Measurements from ENCODE around the gene IL17RC.

- no peak for TF ChIP-seq EZH2 (IDR thresholded peaks at IDR 0.05; ENCODE audit: borderline replicate concordance, low read depth, low read length, severe bottlenecking)
- TF ChIP-seq CTCF (IDR thresholded peaks at IDR 0.05; ENCODE audit: extremely low read depth in 1 of 2, insufficient read depth in 1 of 2, low read depth in 1 of 2, low read length in 2 of 2): no peak
Measured at GRCh38 chr3:9965200-9965875, 48.4 kb downstream of the IL17RC start.

Measured in endothelial cell of umbilical vein (primary cell).